Stimulated activated CD8-positive, alpha-beta memory T cell treated with anti-CD3 and anti-CD28 coated beads, Interleukin-7, amount 100 ng/mL, for 1 hour (primary cell): ENCODE data around the gene BPIFA2.
"Not testable (repeated sequence)": the region's sequence is repeated elsewhere in the genome, so short reads cannot be mapped to it uniquely, and the experiment has no call there.

Experiments used
- DNase-seq, 2 donors: peaks; one replicate each; pipeline ENCODE4 v3.0.0-alpha.2; 2020; ENCODE audit warnings: low read depth in 2 of 2

The BPIFA2 gene

GRCh38 chr20:33160681-33161080, 7.3 kb upstream of the BPIFA2 start:
- DNase-seq = no peak

DNA sequence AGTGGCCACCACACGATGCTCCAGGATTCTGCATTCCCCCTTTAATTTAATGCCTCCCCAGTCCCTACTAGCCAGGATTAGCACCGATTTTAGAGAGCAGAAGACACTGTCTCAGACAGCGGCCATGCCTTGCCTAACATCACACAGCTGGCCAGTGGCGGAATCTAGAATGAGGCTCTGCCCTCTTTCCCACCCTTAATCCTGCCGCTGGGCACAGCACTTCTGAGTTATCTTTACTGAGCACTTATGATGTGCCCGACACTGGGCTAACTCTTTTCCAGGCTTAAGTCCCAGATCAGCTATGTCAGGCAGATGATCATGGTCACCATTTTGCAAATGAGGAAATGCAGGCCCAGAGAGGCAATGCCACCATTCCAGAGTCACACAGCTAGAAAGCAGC, 5.6 kb upstream of the BPIFA2 start:
- DNase-seq = no peak

DNA sequence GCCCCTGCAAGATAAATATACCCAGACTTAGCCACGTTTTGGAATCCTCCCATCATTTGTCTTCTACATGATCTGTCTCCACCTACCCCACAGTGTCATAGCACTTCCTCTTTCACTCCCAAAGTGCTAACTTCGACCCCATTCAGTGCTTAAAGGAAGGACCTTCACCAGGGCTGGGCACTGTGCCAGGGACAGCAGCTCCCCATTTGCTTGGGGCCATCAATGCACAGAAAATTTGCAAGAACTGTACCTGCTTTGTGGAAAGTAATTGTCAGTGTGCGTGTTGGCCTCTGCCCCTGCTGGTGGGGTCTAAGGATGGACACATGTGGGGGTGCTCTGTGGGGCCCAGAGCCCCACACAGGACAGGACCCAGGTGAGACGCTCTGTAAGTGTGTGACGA, 5.2 kb upstream of the BPIFA2 start:
- no peak for DNase-seq

- DNase-seq = no peak
These were observed 3.9 kb upstream of the BPIFA2 start for GRCh38 chr20:33163856-33164762.

DNA sequence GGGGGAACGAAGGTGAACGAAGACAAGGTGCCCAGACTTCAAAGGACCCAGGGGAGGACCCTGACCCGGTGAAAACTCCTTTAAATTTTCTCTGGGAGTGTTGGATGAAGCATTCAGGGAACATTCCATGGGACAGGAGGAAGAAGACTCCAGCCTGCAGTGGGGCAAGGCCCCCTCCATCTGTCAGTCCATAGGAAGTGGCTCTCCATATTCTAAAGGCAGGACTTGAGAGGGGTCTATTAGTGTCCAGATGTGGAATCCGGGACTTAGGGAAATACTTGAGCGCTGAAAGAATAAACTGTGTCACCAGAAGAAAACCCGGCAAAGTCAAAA, 3.2 kb upstream of the BPIFA2 start:
- DNase-seq = no peak

DNA sequence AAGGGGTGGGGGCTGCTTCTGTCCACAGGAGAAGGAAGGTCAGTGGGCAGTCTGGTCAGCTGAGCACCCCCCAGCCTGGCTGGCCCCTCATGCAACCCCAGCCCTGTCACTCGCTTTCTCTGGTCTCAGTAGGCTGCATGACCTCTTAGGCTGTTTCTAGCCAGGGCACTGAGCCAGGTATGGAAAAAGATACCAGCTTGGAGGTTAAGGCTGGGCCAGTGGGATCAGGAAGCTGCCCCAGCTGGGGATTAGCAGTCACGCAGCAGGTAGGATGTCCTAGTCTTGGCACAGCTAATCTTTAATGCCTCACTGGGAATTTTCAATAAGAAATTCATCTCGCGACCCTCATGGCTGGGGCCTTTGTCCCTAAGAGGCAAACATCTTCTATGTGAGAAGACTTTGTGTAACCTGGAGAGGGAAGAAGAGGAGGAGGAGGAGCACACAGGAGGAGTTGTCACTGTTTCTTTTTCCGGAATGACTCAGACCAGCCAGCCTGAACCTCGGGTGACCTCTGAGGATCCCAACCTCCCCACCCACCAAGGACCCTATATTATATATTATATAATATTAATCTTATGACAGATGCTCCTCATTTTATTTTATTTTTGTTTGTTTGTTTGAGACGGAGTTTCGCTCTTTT, 2.4 kb upstream of the BPIFA2 start:
- no peak for DNase-seq

DNA sequence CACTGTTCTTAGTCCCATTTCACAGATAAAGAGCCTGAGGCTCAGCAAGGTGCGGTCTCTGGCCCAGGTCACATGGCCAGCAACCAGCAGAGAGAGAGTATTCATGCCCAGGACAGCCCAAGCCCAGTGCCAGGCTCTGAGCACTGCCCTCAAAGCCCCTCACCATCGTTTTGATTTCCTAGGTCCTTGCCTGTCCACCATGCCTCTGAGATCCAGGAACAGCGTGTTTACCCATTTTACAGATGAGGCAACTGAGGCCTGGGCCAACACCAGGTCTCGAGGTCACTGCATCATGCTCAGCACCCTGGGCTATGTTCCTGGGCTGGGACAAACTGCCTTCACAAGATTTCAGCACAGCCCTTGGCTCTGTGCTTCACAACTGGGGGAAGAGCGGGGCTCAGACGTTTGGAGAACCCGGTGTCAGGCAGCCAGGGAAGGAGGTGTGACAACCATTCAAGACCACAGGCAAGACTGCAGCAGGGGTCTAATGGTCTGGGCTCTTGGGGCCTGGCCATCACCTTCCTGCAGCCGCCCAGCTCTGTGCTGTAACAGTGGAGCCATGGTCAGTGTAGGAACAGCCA, 1.3 kb upstream of the BPIFA2 start:
- no peak for DNase-seq

DNA sequence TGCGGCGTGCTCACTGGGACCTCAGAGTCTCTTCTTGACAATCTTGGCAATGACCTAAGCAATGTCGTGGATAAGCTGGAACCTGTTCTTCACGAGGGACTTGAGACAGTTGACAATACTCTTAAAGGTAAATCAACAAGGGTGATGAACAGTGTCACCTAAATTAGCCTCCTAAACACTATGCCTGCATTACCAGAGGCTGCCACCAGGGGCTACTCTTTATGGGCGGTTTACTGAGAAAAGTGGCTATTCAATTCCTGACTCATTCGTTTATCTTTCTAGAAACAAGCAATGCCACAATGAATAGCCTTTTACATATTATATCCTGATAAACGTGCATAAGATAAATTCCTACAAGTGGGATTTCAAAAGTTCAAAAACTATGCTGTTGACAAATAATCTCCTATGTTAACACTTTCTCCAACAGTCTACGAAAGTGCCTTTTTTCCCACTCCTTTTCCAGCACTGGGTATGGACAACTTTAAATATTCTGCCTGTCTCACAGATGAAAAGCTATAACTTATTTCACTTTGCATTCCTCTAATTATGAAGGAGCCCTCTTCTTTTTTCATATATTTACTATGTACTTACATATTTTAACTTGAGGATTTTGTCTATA, 1.3 kb downstream of the BPIFA2 start:
- no peak for DNase-seq

- no peak for DNase-seq
These were observed 4.8 kb downstream of the BPIFA2 start for GRCh38 chr20:33172781-33173180.

DNA sequence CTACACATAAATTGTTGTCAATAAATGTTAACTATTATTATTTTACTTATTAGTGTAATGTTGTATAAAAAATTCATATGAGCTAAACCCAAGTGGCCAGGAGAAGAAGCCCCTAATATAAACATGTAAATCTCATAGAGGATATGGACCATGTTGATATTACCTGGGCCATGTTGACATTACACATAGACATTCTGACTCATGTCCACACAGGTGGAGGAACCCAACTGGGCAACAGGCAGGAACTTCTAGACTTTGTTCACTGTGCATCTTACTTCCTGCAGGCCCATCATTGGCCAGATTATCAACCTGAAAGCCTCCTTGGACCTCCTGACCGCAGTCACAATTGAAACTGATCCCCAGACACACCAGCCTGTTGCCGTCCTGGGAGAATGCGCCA, 7.2 kb downstream of the BPIFA2 start:
- DNase-seq = no peak

DNA sequence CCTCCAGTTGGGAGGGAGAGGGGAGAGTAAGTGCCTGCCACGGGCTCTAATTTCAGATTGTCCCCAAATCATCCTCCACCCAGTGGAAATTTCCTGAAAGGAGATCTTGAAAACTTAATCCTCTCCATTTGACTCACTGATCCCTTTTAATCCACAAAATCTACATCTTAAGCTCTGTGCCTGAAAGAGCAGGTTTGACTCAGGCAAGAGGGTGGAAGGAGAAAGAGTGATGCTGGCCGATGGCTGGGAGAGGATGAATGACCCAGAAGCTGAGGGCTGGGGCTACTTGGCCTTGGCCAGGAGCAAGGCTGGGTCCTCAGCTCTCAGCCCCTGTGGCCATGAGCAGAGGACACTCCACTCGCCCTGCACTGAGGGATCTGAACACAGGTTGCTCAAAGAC, 8.1 kb downstream of the BPIFA2 start:
- DNase-seq = no peak

DNA sequence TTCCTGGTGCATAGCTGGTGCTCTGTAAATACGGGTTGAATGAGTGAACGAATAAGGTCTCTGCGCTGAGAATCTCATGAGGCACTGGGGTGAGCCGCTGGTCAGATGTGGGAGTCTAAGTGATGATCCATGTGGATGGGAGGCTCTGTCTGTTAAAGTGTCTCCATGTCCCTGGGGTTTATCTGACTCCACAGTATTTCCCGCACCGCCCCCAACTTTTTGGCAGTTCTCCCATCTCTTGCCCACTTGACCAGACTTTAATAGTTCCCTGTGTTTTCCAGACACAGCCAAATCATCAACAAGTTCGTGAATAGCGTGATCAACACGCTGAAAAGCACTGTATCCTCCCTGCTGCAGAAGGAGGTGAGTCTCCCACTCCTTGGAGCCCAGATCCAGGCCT, 9.9 kb downstream of the BPIFA2 start:
- DNase-seq = no peak

GRCh38 chr20:33178726-33179125, 10.8 kb downstream of the BPIFA2 start:
- DNase-seq = no peak

GRCh38 chr20:33180169-33180568, 12.2 kb downstream of the BPIFA2 start:
- no peak for DNase-seq

DNA sequence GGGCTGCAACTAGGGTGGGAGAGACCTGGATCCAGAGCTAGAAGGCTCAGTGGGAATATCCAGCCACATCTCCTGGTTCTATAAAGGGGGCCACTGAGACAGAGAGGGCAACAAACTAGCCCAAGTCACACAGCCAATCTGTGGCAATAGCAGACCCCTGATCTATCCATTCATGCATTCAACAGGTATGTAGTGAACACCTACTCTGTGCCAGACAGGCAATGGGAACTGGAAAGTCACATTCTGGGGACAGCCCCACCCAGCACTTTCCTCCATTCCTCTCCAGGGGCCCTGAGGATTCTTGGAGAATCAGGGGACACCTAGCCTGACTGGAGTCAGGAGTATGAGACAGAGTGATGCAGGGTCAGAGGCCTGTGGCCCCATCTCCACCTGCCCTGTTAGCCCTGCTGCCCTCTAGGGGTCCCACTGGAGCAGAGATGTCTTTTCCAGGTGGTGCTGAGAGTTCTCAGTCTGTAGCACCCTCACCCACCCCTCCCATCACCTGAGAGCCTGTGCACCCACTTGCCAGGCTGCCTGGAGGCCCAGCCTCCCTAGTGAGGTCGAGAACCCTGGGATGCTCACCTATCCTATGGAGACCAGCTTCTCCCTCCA, 13.6 kb downstream of the BPIFA2 start:
- no peak for DNase-seq

GRCh38 chr20:33183312-33183711, 15.4 kb downstream of the BPIFA2 start:
- no peak for DNase-seq

GRCh38 chr20:33185031-33185590, 17.2 kb downstream of the BPIFA2 start:
- not testable (repeated sequence) for DNase-seq

GRCh38 chr20:33187491-33187890, 19.5 kb downstream of the BPIFA2 start:
- no peak for DNase-seq

GRCh38 chr20:33188421-33188820, 20.5 kb downstream of the BPIFA2 start:
- no peak for DNase-seq

DNA sequence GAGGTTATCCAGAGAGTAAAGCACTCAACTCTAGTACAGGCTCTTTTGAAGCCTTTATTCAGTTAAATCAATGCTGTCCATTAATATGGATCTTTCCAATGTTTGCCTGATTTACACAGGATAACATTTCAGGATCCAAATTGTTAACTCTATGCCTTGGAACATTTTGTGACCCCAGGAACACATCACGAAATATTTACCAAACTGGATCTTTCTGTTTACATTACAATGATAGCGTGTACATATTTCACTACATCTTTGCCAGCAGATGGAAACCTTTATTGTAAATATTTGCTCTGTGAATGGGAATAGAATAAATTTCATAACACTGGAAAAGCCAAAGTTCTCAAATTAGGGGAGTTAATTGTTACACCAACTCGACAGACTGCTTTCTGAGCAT, 23.5 kb downstream of the BPIFA2 start:
- no peak for DNase-seq

DNA sequence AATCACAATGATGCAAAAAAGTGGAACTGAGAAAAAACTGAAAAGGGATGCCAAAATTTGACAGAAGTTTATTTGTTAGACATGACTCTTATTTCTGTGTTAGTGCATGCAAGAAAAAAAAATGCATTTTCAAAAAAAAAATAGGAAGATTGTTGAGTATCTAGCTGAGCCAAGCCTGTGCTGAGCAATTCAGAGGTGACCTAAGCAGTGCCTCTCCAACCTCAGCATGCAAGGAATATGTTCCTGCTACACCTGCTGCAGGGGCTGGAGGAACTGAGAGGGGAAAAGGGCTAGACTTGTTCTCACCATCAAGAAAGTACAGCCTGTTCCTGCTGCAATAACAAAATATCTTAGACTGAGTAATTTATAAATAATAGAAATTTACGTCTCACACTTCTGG, 24.0 kb downstream of the BPIFA2 start:
- no peak for DNase-seq

GRCh38 chr20:33192912-33193501, 25.0 kb downstream of the BPIFA2 start:
- DNase-seq = no peak
